Stimulated activated CD4-positive, alpha-beta T cell treated with anti-CD3 and anti-CD28 coated beads, Interleukin-1b, Interleukin-23, amount 100 ng/mL, for 48 hours (primary cell): ENCODE measurements around the gene TXLNA.
"Not testable (repeated sequence)": the region's sequence is repeated elsewhere in the genome, so short reads cannot be mapped to it uniquely, and the experiment has no call there.

ENCODE experiments used
- DNase-seq: peaks from one replicate; pipeline ENCODE4 v3.0.0-alpha.2; 2020

Gene TXLNA

GRCh38 chr1:32179443-32180185, at the start of gene TXLNA:
Gene TXLNA, plus strand, starts transcription at chr1:32179675. Its CDS starts 671 bp downstream, at chr1:32180346.
- DNase-seq, result peak; percentile 93

- not testable (repeated sequence) for DNase-seq
These were observed 45.6 kb upstream of the TXLNA start for GRCh38 chr1:32133950-32134280.

GRCh38 chr1:32137111-32137510, 42.4 kb upstream of the TXLNA start:
- no peak for DNase-seq

- DNase-seq, result no peak
These were observed 40.5 kb upstream of the TXLNA start for GRCh38 chr1:32138965-32139364.

- DNase-seq, result no peak
These were observed 36.8 kb upstream of the TXLNA start for GRCh38 chr1:32142446-32143301.

- not testable (repeated sequence) for DNase-seq
These were observed 36.2 kb upstream of the TXLNA start for GRCh38 chr1:32143302-32143695.

GRCh38 chr1:32144033-32144432, 35.4 kb upstream of the TXLNA start:
- no peak for DNase-seq

GRCh38 chr1:32147799-32148198, 31.7 kb upstream of the TXLNA start:
- not testable (repeated sequence) for DNase-seq

- no peak for DNase-seq
These were observed 28.6 kb upstream of the TXLNA start for GRCh38 chr1:32150847-32151246.

GRCh38 chr1:32151319-32151787, 28.1 kb upstream of the TXLNA start:
- DNase-seq, result no peak

GRCh38 chr1:32159189-32159588, 20.3 kb upstream of the TXLNA start:
- no peak for DNase-seq

GRCh38 chr1:32163405-32163804, 16.1 kb upstream of the TXLNA start:
- DNase-seq, result no peak

GRCh38 chr1:32165633-32166032, 13.8 kb upstream of the TXLNA start:
- not testable (repeated sequence) for DNase-seq

- no peak for DNase-seq
These were observed 8.5 kb upstream of the TXLNA start for GRCh38 chr1:32170991-32171390.

- no peak for DNase-seq
These were observed 6.7 kb upstream of the TXLNA start for GRCh38 chr1:32172621-32173245.

GRCh38 chr1:32178380-32179192, 889 bp upstream of the TXLNA start:
- DNase-seq, result no peak

- no peak for DNase-seq
These were observed 357 bp upstream of the TXLNA start for GRCh38 chr1:32179193-32179442.

- DNase-seq, result peak; percentile 52
These were observed 948 bp downstream of the TXLNA start for GRCh38 chr1:32180186-32181060.

GRCh38 chr1:32181065-32181464, 1.6 kb downstream of the TXLNA start:
- DNase-seq, result no peak

- DNase-seq, result no peak
These were observed 2.1 kb downstream of the TXLNA start for GRCh38 chr1:32181563-32181962.

GRCh38 chr1:32182060-32182459, 2.6 kb downstream of the TXLNA start:
- DNase-seq, result no peak

- no peak for DNase-seq
These were observed 5.2 kb downstream of the TXLNA start for GRCh38 chr1:32184650-32185049.
